Retinal pigment epithelial cell (primary cell): ENCODE results near the gene FMOD.

Experiments
- DNase-seq: peaks from one replicate; pipeline ENCODE4 v3.0.0-alpha.2; 2010; ENCODE audit warnings: low read depth
- H3K4me3 ChIP-seq: 2 replicates; pipeline ENCODE4 v1.5.1; 2011; ENCODE audit warnings: mild to moderate bottlenecking, low read length, control low read depth, moderate library complexity
- CTCF ChIP-seq: conservative IDR thresholded peaks from 2 replicates; pipeline ENCODE4 v1.5.1; 2011; ENCODE audit warnings: low read depth, low read length, control low read depth, inconsistent platforms

FMOD gene

GRCh38 chr1:203349166-203349565 is 1.8 kb downstream of the FMOD start:
- no peak for DNase-seq
- no peak overlapping the region for H3K4me3 ChIP-seq
- TF ChIP-seq CTCF = no peak

DNA sequence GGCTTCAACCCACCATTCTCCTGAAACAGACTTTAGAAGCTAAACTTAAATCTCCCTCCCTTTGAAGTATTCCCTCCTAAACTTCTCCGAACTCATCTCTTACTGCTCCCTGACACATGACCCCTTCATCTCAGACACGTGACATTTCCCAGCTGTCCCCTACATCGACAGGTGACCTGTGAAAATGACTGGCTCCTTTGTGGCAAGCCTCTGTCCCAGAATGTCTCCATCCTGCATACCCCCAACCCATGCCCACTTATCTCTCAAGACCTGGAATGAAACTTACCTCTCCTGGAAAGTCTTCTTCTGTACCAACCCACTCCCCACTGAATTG is 4.2 kb downstream of the FMOD start:
- TF ChIP-seq CTCF = no peak
- H3K4me3 ChIP-seq = no peak overlapping the region
- no peak for DNase-seq

DNA sequence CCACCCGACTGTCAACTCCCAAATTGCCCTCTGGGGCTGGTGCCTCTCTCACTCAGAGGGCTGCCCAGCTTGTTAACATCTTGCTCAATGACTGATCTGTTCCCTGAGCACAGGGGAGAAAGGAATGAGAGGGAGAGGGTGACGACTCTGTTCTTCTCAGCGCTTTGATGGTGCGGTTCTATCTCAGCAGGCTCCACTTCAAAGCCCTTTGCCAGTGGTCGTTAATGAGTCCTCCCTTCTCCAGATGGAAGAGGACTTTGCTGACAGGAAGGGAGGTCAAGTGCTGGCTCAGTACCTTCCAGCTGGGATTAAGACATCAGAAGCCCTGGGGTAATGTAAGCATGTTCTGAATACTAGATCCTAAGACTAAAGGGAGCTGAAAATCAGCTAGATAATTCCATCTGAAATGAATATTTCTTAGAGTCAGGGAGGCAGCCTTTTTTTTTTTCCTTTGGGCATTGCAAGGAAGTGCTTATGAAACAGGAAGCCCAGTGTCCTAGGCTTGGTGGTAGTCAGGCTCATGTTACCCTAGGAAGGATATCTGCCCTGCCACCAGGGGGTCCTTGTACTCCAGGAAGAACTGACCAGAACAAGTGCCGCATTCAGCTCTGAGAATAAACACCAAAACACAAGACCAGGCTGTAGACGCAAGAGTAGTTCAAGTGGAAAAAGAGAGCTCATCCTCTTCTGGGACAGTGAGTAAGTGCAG is 4.7 kb downstream of the FMOD start:
- DNase-seq = no peak
- TF ChIP-seq CTCF = peak; percentile 14
- H3K4me3 ChIP-seq = no peak overlapping the region

DNA sequence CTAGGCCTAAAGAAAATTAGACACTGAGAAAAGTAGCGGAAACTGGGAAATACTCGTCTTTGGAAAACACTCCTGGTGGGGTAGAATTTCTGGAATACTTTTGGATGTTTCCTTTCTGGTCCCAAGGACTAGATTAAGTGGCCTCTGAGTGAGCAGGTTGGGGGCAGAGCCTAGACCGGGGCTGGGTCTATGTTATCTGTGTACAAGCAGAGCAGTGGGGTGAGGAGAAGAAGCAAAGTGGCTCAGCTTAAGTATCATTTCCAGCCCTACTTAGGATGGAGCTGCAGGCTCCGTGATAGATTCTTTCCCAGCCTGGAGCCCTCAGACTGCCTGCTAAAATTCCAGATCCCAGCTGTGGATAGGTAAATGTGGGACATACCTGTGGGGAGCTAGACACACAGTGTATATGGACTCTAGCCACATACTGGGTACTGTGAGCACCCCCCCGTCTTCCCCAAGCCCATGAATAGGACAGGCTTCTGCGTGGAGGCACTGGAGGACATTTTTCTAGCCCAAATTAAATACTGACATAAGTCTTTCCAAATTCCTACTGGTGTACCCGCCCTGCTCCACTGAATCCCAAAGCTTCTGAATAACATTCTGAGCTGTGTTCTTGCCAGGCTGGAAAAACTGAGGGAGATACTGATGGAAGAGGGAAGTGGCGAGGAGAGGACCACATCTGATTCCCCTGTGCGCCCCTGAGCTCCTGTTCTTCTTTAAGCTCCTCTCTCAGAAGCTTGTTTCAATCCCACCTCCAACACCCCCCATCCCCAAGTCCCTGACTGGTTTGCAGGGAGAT is 6.8 kb downstream of the FMOD start:
- no peak for TF ChIP-seq CTCF
- DNase-seq = no peak
- H3K4me3 ChIP-seq = no peak overlapping the region

GRCh38 chr1:203342192-203342940 is 8.6 kb downstream of the FMOD start:
- no peak for DNase-seq
- no peak overlapping the region for H3K4me3 ChIP-seq
- peak; percentile 90 for TF ChIP-seq CTCF

DNA sequence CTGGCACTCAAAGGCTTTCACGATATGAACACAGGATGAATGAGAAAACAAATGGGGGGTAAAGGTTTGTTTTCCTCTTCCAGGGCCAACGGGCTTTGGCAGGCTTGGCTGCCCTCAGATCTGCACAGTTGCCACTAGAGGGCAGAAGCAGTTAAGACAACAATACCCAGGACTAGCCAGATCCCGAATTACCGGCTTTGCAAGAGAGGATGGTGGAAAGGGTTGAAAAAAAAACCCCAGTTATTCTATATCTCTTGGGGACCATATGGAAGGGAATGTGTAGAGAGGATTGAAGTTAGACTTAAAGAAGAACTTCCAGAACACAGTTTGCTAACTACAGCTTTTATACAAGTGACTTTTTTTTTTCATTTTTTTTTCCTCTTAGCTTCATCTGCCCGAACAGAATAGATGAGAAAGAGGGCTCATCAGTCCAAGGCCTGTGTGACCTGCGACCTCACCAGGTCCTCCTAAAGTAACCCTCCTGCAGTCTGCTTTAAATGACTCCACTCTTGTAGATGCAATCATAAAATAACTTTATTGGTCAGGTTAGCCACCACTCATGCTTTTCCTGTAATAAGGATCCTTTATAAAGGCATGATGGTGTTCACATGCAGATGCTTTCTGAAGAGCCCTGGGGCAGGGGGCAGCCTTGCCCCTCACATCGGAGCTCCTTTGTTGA is 10.7 kb downstream of the FMOD start:
- DNase-seq = no peak
- peak; percentile 91 for TF ChIP-seq CTCF
- H3K4me3 ChIP-seq = no peak overlapping the region
